ENCODE data around the gene ZNF534. TPM values are rescaled to one million over a fixed set of nuclear protein-coding genes. Genes with fewer than 3 reads are reported as not detected.

Gene ZNF534
- polyA plus RNA-seq, 1 of the 3 experiments (the other 2 are of a cell fraction), result not detected

DNA sequence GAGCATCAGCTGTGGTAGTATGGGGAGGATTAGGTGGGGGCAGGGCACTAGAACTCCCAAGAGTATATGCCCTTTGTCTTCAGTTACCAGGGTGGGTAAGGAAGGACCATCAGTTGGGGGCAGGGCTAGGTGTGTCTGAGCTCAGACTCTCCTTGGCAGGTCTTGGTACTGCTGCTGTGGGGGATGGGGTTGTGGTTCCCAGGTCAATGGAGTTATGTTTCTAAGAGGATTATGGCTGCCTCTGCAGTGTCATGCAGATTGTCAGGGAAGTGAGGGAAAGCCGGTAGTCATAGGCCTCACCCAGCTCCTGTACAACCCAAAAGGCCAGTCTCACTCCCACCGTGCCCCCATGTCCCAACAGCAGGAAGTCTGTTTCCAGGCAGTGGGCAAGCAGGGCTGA is 15.6 kb downstream of the ZNF534 start:
- H3K4me1 ChIP-seq (ENCODE audit: control insufficient read depth in 1 of 2, insufficient read depth in 2 of 2, low read depth in 1 of 2, low read length in 1 of 2), result no peaks in the 10 kb centered on the region
- H3K9me3 ChIP-seq, result no peaks in the 10 kb centered on the region
- H3K27me3 ChIP-seq (ENCODE audit: insufficient read depth), result no peaks in the 10 kb centered on the region
- ChIA-PET POLR2A (no interaction called here), CTCF (no interaction called here)
- no peak overlapping the region for H3K4me3 ChIP-seq (ENCODE audit: low read depth in 2 of 2, low read length in 1 of 2)
- no peaks in the 10 kb centered on the region for H3K36me3 ChIP-seq (replicated peaks in 1 of 2; ENCODE audit: control insufficient read depth in 1 of 2, insufficient read depth in 2 of 2, low read length in 1 of 2)
- H3K4me2 ChIP-seq, result no peak overlapping the region
- WGBS (ENCODE audit: low lambda C conversion rate), result 0% methylated on average over 1 of the region's 2 CpGs
- H4K20me1 ChIP-seq (ENCODE audit: insufficient read depth), result no peaks in the 10 kb centered on the region
- H3K27ac ChIP-seq (ENCODE audit: low read depth in 2 of 2, low read length in 1 of 2), result no peak overlapping the region
- no peaks in the 10 kb centered on the region for H3K79me2 ChIP-seq (ENCODE audit: insufficient read depth)
- no peak for DNase-seq
- TF ChIP-seq RXRA (IDR thresholded peaks at IDR 0.05; ENCODE audit: borderline replicate concordance, low read depth), result no peak
- H3F3A ChIP-seq (replicated peaks; ENCODE audit: insufficient read depth), result no peaks in the 10 kb centered on the region
- no peak overlapping the region for H3K9ac ChIP-seq
- no peaks in the 10 kb centered on the region for H3K9me2 ChIP-seq
- H2AFZ ChIP-seq (ENCODE audit: low read depth), result no peak overlapping the region

DNA sequence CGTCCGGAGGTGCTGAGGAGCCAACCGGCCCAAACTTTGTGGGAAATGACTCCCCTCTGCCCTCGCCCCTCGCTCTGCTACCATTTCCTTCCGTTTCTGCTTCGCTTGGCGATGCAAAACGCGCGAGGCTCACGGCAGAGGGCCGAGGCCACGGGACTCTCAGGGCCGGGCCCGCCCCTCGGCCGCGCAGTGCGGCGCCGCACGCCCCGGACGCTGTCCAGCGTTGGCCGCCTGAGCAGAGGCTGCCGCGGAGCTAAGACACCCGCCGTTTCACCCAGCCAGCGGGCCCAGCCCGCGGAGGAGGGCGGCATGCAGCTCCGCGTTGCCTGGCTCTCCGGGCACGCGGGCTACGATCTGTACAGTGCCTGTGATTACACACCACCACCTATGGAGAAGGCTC is 22.3 kb downstream of the ZNF534 start:
- Histone ChIP-seq H2AFZ (ENCODE audit: low read depth) (no peak overlapping the region), H3K4me1 (ENCODE audit: control insufficient read depth in 1 of 2, insufficient read depth in 2 of 2, low read depth in 1 of 2, low read length in 1 of 2) (peaks cover 0 to 4% of the 10 kb centered on the region in 2 experiments; a peak in 1 of 4 replicates), H3K27me3 (ENCODE audit: insufficient read depth) (no peaks in the 10 kb centered on the region), H4K20me1 (ENCODE audit: insufficient read depth) (no peaks in the 10 kb centered on the region), H3K4me3 (ENCODE audit: low read depth in 2 of 2, low read length in 1 of 2) (no peak overlapping the region), H3F3A (replicated peaks; ENCODE audit: insufficient read depth) (no peaks in the 10 kb centered on the region), H3K4me2 (no peak overlapping the region), H3K79me2 (ENCODE audit: insufficient read depth) (no peaks in the 10 kb centered on the region), H3K27ac (ENCODE audit: low read depth in 2 of 2, low read length in 1 of 2) (no peak overlapping the region), H3K36me3 (replicated peaks in 1 of 2; ENCODE audit: control insufficient read depth in 1 of 2, insufficient read depth in 2 of 2, low read length in 1 of 2) (peaks cover under 1 to 9% of the 10 kb centered on the region in 2 experiments), H3K9me2 (no peaks in the 10 kb centered on the region), H3K9ac (no peak overlapping the region), H3K9me3 (peaks cover 16% of the 10 kb centered on the region; the same call in 1 of the 2 replicates)
- TF ChIP-seq TEAD4 (IDR thresholded peaks at IDR 0.05; ENCODE audit: borderline replicate concordance, insufficient read depth) (no peak), ELF1 (IDR thresholded peaks at IDR 0.05) (no peak), RFX5 (IDR thresholded peaks at IDR 0.05; ENCODE audit: low read length) (no peak), YY1 (IDR thresholded peaks at IDR 0.05; ENCODE audit: low read depth) (no peak), RAD21 (IDR thresholded peaks at IDR 0.05; ENCODE audit: low read length) (no peak), FOSL2 (IDR thresholded peaks at IDR 0.05; ENCODE audit: borderline replicate concordance, low read depth) (no peak), TCF12 (IDR thresholded peaks at IDR 0.05) (no peak), RXRA (IDR thresholded peaks at IDR 0.05; ENCODE audit: borderline replicate concordance, low read depth) (no peak), GATA2 (CRISPR knock-in tag; IDR thresholded peaks at IDR 0.05) (no peak), GABPA (IDR thresholded peaks at IDR 0.05; ENCODE audit: low read depth) (no peak)
- TF ChIP-seq, protein P1, sequence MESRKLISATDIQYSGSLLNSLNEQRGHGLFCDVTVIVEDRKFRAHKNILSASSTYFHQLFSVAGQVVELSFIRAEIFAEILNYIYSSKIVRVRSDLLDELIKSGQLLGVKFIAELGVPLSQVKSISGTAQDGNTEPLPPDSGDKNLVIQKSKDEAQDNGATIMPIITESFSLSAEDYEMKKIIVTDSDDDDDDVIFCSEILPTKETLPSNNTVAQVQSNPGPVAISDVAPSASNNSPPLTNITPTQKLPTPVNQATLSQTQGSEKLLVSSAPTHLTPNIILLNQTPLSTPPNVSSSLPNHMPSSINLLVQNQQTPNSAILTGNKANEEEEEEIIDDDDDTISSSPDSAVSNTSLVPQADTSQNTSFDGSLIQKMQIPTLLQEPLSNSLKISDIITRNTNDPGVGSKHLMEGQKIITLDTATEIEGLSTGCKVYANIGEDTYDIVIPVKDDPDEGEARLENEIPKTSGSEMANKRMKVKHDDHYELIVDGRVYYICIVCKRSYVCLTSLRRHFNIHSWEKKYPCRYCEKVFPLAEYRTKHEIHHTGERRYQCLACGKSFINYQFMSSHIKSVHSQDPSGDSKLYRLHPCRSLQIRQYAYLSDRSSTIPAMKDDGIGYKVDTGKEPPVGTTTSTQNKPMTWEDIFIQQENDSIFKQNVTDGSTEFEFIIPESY (IDR thresholded peaks at IDR 0.05; ENCODE audit: borderline replicate concordance, low read depth), result no peak
- TF ChIP-seq, protein P2, sequence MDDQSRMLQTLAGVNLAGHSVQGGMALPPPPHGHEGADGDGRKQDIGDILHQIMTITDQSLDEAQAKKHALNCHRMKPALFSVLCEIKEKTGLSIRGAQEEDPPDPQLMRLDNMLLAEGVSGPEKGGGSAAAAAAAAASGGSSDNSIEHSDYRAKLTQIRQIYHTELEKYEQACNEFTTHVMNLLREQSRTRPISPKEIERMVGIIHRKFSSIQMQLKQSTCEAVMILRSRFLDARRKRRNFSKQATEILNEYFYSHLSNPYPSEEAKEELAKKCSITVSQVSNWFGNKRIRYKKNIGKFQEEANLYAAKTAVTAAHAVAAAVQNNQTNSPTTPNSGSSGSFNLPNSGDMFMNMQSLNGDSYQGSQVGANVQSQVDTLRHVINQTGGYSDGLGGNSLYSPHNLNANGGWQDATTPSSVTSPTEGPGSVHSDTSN (IDR thresholded peaks at IDR 0.05), result no peak
- TF ChIP-seq, protein P3, sequence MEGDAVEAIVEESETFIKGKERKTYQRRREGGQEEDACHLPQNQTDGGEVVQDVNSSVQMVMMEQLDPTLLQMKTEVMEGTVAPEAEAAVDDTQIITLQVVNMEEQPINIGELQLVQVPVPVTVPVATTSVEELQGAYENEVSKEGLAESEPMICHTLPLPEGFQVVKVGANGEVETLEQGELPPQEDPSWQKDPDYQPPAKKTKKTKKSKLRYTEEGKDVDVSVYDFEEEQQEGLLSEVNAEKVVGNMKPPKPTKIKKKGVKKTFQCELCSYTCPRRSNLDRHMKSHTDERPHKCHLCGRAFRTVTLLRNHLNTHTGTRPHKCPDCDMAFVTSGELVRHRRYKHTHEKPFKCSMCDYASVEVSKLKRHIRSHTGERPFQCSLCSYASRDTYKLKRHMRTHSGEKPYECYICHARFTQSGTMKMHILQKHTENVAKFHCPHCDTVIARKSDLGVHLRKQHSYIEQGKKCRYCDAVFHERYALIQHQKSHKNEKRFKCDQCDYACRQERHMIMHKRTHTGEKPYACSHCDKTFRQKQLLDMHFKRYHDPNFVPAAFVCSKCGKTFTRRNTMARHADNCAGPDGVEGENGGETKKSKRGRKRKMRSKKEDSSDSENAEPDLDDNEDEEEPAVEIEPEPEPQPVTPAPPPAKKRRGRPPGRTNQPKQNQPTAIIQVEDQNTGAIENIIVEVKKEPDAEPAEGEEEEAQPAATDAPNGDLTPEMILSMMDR (IDR thresholded peaks at IDR 0.05), result no peak
- no peak for DNase-seq
- WGBS (ENCODE audit: low lambda C conversion rate), result 45% methylated on average over 15 of the region's 41 CpGs
- POLR2A ChIA-PET, result no interaction called here
- CTCF ChIA-PET, result no interaction called here
